HG02981 (cell line): ENCODE results near the gene PPP2R5C.
"Not testable (repeated sequence)": the region's sequence is repeated elsewhere in the genome, so short reads cannot be mapped to it uniquely, and the experiment has no call there.

Experiments used
- ATAC-seq: cut with Tn5 transposase; IDR thresholded peaks from one replicate; pipeline ENCODE4 v1.9.1; 2021; ENCODE audit warnings: mild to moderate bottlenecking, moderate library complexity; ENCODE audit not compliant: unreplicated experiment

Gene PPP2R5C

GRCh38 chr14:101726954-101727302, 34.6 kb upstream of the PPP2R5C start:
- ATAC-seq, result no peak

DNA sequence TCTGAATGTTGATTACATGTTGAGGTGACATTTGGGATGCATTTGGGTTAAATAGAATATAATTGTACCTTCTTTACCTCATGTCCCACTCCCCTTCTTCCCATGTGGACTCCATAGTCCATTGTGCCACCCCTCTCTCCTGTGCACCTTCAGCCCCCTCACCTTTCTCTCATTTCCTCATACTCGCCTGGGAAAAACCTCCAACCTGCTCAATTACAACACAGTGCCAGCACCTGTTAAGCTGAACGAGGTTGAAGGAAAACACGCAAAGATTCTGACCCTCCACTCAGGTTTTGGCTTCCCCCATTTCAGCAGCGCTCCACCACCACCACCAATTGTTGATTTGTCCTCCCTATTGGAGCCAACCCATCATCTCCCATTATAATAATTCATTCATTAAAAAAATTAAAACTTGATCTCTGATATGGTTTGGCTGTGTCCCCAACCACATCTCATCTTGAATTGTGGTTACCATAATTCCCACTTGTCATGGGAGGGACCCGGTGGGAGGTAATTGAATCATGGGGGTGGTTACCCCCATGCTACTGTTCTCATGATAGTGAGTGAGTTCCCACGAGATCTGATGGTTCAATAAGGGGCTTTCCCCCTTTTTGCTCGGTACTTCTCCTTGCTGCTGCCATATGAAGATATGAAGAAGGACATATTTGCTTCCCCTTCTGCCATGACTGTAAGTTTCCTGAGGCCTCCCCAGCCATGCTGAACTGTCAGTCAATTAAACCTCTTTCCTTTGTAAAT, 33.7 kb upstream of the PPP2R5C start:
- no peak for ATAC-seq

- no peak for ATAC-seq
Observed at GRCh38 chr14:101728367-101728742, 33.2 kb upstream of the PPP2R5C start.

DNA sequence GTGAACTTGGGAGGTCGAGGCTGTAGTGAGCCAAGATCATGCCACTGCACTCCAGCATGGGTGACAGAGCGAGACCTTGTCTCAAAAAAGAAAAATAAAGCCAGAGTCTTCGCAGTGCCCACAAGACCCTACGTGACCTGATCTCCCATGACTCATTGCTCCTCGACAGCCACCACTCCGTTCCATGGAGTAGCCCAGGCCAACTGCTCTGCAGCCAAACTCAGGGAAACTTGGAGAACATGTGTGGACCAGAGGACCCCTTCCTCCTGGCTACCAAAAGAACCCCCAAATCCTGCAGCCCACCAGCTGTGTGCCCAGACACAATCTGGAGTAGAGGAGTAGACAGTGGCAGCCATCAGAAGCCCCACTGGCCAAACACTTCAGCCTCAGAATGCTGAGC, 32.1 kb upstream of the PPP2R5C start:
- no peak for ATAC-seq

DNA sequence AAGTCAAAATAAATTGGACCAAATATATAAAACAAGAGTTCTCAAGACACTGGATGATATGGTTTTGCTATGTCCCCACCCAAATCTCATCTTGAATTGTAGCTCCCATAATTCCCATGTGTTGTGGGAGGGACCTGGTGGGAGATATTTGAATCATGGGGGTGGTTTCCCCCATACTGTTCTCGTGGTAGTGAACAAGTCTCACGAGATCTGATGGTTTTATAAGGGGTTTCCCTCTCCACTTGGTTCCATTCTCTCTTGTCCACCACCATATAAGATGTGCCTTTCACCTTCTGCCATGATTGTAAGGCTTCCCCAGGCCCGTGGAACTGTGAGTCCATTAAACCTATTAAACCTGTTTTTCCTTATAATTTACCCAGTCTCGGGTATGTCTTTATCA, 31.4 kb upstream of the PPP2R5C start:
- not testable (repeated sequence) for ATAC-seq

DNA sequence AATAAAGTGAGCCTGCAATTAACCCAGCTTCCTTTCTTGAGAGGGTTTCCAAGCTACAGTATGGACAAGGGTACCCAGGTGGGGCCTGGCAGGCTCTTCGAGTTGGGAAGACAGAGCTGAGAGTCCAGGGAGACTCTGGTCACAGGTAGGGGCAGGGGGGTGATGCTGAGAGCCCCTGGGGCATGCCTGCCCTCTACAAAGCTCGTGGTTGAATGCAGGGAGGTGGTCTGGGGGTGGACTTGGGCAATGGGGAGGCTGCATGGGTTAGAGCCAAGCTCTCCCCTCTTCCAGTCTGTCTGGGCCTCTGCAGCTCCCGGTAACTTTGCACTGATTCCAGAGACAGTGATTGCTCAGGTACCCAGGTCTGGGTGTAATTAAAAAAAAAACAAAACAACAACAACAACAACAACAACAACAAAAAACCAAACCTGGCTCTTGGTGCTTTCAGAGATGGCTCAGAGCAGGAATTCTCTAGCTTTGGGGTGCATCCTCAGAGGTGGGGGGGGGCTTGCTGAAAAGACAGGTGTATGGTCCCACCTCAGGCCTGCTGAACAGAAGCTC, 30.8 kb upstream of the PPP2R5C start:
- no peak for ATAC-seq

GRCh38 chr14:101731187-101732080, 30.1 kb upstream of the PPP2R5C start:
- ATAC-seq, result peak; percentile 65

DNA sequence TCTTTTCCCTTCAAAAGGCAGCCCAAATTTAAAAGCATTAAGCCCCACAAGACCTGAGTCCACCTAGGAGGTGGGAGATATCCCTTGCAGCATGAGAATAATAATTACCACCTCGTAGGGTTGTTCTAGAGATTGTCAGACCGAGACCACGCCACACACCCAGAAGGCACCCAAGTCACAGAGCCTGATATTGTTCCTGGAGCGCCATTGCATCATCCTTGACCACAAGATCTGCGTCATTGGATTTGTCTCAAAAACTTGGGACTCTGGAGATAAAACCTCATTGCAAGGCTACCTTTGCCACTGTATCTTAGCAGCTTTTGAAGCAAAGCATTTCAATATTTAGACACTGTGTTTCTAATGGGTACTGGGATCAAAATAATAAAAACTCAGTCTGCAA, 29.4 kb upstream of the PPP2R5C start:
- no peak for ATAC-seq

- no peak for ATAC-seq
Observed at GRCh38 chr14:101733211-101733610, 28.3 kb upstream of the PPP2R5C start.

GRCh38 chr14:101734246-101734847, 27.2 kb upstream of the PPP2R5C start:
- ATAC-seq, result no peak

GRCh38 chr14:101735453-101735852, 26.1 kb upstream of the PPP2R5C start:
- no peak for ATAC-seq

GRCh38 chr14:101736071-101736470, 25.4 kb upstream of the PPP2R5C start:
- no peak for ATAC-seq

DNA sequence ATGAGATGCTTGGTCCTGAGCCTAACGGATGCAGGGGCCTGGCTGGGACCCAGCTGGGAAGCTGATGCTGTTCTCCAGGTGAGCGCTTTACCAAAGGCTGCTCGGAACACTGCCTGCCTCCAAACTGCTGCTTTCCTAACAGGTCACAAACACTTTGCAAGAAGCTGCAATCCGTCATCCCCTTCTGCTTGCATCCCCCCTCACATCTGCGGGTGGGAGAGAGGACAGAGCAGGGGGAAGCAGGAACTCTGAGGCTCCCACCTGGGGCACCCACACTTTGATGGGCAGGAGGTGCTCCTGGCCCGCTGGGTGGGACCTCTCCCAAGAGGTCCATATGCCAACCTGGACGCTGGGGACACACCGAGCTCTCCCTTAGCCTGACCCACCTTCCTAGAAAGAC, 24.9 kb upstream of the PPP2R5C start:
- no peak for ATAC-seq

- ATAC-seq, result no peak
Observed at GRCh38 chr14:101737414-101738339, 23.8 kb upstream of the PPP2R5C start.

GRCh38 chr14:101738703-101739320, 22.7 kb upstream of the PPP2R5C start:
- ATAC-seq, result no peak

GRCh38 chr14:101739446-101740141, 21.9 kb upstream of the PPP2R5C start:
- ATAC-seq, result no peak

DNA sequence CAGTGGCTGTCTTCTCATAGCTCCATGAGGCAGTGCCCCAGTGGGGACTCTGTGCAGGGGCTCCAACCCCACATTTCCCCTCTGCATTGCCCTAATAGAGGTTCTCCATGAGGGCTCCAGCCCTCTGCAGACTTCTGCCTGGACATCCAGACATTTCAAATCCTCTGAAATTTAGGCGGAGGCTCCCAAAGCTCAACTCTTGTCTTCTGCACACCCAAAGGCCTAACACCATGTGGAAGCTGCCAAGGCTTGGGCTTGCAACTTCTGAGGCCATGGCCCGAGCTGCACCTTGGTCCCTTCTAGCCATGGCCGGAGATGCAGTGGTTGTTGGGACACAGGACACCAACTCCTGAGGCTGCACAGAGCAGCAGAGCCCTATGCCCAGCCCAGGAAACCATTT, 20.5 kb upstream of the PPP2R5C start:
- ATAC-seq, result no peak

- no peak for ATAC-seq
Observed at GRCh38 chr14:101743701-101744100, 17.8 kb upstream of the PPP2R5C start.

DNA sequence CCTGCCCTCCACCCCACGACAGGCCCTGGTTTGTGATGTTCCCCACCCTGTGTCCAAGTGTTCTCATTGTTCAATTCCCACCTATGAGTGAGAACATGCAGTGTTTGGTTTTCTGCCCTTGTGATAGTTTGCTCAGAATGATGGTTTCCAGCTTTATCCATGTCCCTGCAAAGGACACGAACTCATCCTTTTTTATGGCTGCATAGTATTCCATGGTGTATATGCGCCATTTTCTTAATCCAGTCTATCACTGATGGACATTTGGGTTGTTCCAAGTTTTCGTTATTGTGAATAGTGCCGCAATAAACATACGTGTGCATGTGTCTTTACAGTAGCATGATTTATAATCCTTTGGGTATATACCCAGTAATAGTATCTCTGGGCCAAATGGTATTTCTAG, 17.1 kb upstream of the PPP2R5C start:
- not testable (repeated sequence) for ATAC-seq
